CD4-positive, alpha-beta T cell treated with Interleukin-6 for 4 hours (primary cell): ENCODE results near the gene PPFIA1.
A peak's percentile ranks its signal among the peaks of the same experiment; 100 is the strongest.

Experiments
- DNase-seq: peaks from one replicate; pipeline ENCODE4 v3.0.0-alpha.2; 2020; ENCODE audit warnings: mixed read lengths

PPFIA1 gene

GRCh38 chr11:70270104-70270876 is at the start of gene PPFIA1:
PPFIA1 (plus strand) TSS chr11:70270690; CDS start chr11:70272173, 1,483 bp downstream.
- DNase-seq: peak; percentile 97

GRCh38 chr11:70220920-70221319 is 49.6 kb upstream of the PPFIA1 start:
- DNase-seq: no peak

- no peak for DNase-seq
Observed at GRCh38 chr11:70225681-70226177, 44.8 kb upstream of the PPFIA1 start.

- no peak for DNase-seq
Observed at GRCh38 chr11:70226183-70226582, 44.3 kb upstream of the PPFIA1 start.

- DNase-seq: no peak
Observed at GRCh38 chr11:70226967-70227366, 43.5 kb upstream of the PPFIA1 start.

- no peak for DNase-seq
Observed at GRCh38 chr11:70229737-70230136, 40.8 kb upstream of the PPFIA1 start.

- no peak for DNase-seq
Observed at GRCh38 chr11:70230151-70230839, 40.2 kb upstream of the PPFIA1 start.

- DNase-seq: no peak
Observed at GRCh38 chr11:70230840-70231710, 39.4 kb upstream of the PPFIA1 start.

GRCh38 chr11:70233034-70233433 is 37.5 kb upstream of the PPFIA1 start:
- DNase-seq: no peak

- DNase-seq: no peak
Observed at GRCh38 chr11:70233511-70233934, 37.0 kb upstream of the PPFIA1 start.

GRCh38 chr11:70233962-70234361 is 36.5 kb upstream of the PPFIA1 start:
- no peak for DNase-seq

- DNase-seq: no peak
Observed at GRCh38 chr11:70240337-70240736, 30.2 kb upstream of the PPFIA1 start.

- no peak for DNase-seq
Observed at GRCh38 chr11:70241709-70242108, 28.8 kb upstream of the PPFIA1 start.

- DNase-seq: no peak
Observed at GRCh38 chr11:70242885-70243284, 27.6 kb upstream of the PPFIA1 start.

GRCh38 chr11:70243912-70244652 is 26.4 kb upstream of the PPFIA1 start:
- no peak for DNase-seq

GRCh38 chr11:70244698-70245097 is 25.8 kb upstream of the PPFIA1 start:
- DNase-seq: no peak

GRCh38 chr11:70246196-70246595 is 24.3 kb upstream of the PPFIA1 start:
- DNase-seq: no peak

- DNase-seq: no peak
Observed at GRCh38 chr11:70247042-70247709, 23.3 kb upstream of the PPFIA1 start.

- no peak for DNase-seq
Observed at GRCh38 chr11:70247710-70248072, 22.8 kb upstream of the PPFIA1 start.

- no peak for DNase-seq
Observed at GRCh38 chr11:70250876-70251658, 19.4 kb upstream of the PPFIA1 start.
